ENCODE data around the gene ALKBH2.

DNA sequence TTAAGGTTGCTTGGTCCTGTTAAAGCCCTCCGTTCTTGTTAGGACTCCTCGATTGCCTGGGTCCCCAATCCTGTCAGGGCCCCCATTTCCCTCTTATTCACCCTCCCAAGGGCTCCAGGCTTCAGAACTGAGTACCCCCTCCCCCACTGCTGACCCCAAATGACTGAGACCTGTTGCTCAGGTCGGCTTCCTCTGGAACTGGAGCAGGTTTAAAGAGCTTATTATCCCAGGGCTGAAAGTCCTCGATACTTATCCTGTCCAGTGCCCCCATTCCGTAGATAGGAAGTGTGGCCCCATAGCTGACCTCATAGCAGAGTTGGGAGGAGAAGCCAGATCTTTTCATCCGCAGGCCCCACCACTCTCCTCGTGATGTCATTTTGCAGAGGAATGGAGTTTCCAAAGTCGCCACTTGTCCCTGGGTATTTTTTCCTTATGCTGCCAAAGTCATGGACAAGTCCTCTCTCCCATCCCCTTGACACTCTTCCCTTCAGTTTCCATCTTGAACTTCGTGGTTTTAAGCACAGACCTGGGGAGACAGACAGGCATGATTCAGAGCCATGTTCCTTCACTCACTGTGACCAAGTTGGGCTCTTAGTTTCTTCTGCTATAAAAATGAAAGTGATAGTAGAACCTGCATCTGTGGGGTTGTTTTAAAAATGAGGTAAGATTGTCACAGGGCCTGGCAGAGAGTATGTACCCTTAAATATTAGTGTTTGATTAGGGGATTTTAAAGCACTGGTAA lies 39.7 kb downstream of the ALKBH2 start:
- TF ChIP-seq ARNT (IDR thresholded peaks at IDR 0.05) (no peak), CTBP1 (IDR thresholded peaks at IDR 0.05; ENCODE audit: borderline replicate concordance) (no peak), SP1 (IDR thresholded peaks at IDR 0.05) (no peak), BHLHE40 (IDR thresholded peaks at IDR 0.05; ENCODE audit: borderline replicate concordance) (no peak), FOXM1 (IDR thresholded peaks at IDR 0.05; ENCODE audit: borderline replicate concordance) (no peak), ZNF384 (IDR thresholded peaks at IDR 0.05) (no peak), TARDBP (IDR thresholded peaks at IDR 0.05) (no peak), ELF4 (IDR thresholded peaks at IDR 0.05) (no peak), FOXK2 (IDR thresholded peaks at IDR 0.05) (no peak), FOXA1 (IDR thresholded peaks at IDR 0.05) (no peak), SUZ12 (IDR thresholded peaks at IDR 0.05) (no peak), L3MBTL2 (conservative IDR thresholded peaks at IDR 0.05) (no peak)
- TF ChIP-seq, protein P1, sequence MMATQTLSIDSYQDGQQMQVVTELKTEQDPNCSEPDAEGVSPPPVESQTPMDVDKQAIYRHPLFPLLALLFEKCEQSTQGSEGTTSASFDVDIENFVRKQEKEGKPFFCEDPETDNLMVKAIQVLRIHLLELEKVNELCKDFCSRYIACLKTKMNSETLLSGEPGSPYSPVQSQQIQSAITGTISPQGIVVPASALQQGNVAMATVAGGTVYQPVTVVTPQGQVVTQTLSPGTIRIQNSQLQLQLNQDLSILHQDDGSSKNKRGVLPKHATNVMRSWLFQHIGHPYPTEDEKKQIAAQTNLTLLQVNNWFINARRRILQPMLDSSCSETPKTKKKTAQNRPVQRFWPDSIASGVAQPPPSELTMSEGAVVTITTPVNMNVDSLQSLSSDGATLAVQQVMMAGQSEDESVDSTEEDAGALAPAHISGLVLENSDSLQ (IDR thresholded peaks at IDR 0.05), result no peak

Measured in HEK293T (cell line).